BLaER1 treated with 17β-estradiol and CSF1 and Interleukin-3, amounts not matched to agents 10 nM and 100 nM (cell line): ENCODE results near the gene RFX3.

Source experiments
- H3K27ac ChIP-seq, 11 experiments: shearing (Covaris generic); formaldehyde crosslinking; 2 replicates each; pipeline ENCODE4 v1.8.1; 2022
- H3K27me3 ChIP-seq, 11 experiments: shearing (Covaris generic); formaldehyde crosslinking; 2 replicates each; pipeline ENCODE4 v1.8.1; 2022
- H3K36me3 ChIP-seq, 11 experiments: shearing (Covaris generic); formaldehyde crosslinking; 2 replicates each; pipeline ENCODE4 v1.8.1; 2022
- H3K4me1 ChIP-seq, 10 experiments: shearing (Covaris generic); formaldehyde crosslinking; 2 replicates each; pipeline ENCODE4 v1.8.1; 2022
- H3K4me2 ChIP-seq, 11 experiments: shearing (Covaris generic); formaldehyde crosslinking; 2 replicates each; pipeline ENCODE4 v1.8.1; 2022
- H3K4me3 ChIP-seq, 10 experiments: shearing (Covaris generic); formaldehyde crosslinking; 2 replicates each; pipeline ENCODE4 v1.8.1; 2022
- H3K9ac ChIP-seq, 11 experiments: shearing (Covaris generic); formaldehyde crosslinking; 2 replicates each; pipeline ENCODE4 v1.8.1; 2022
- H3K9me3 ChIP-seq, 11 experiments: shearing (Covaris generic); formaldehyde crosslinking; replicated peaks in 1 of 11; 2 replicates each; pipeline ENCODE4 v1.8.1; 2022
- H4K20me1 ChIP-seq, 11 experiments: shearing (Covaris generic); formaldehyde crosslinking; 2 replicates each; pipeline ENCODE4 v1.8.1; 2022
- Cebpa-rat ChIP-seq, 11 experiments: shearing (Covaris generic); IDR thresholded peaks; 2 replicates each; pipeline ENCODE4 v1.8.1; 2022

The RFX3 gene

GRCh38 chr9:3458806-3459475 lies 66.9 kb downstream of the RFX3 start:
- H3K4me1 ChIP-seq = peaks cover 0 to 13% (median 0%) of the 10 kb centered on the region in 10 experiments; a peak in 5 of 20 replicates
- H3K36me3 ChIP-seq = peaks cover 0 to 6% (median 0%) of the 10 kb centered on the region in 11 experiments; a peak in 1 of 22 replicates
- H4K20me1 ChIP-seq = no peaks in the 10 kb centered on the region
- no peak overlapping the region for H3K4me2 ChIP-seq
- no peak overlapping the region for H3K27ac ChIP-seq
- H3K9me3 ChIP-seq = peaks cover 0 to 4% (median 0%) of the 10 kb centered on the region in 11 experiments; a peak in 3 of 22 replicates
- no peak overlapping the region for H3K9ac ChIP-seq
- no peaks in the 10 kb centered on the region for H3K27me3 ChIP-seq
- TF ChIP-seq Cebpa-rat (IDR thresholded peaks at IDR 0.05) = no peak
- no peak overlapping the region for H3K4me3 ChIP-seq

DNA sequence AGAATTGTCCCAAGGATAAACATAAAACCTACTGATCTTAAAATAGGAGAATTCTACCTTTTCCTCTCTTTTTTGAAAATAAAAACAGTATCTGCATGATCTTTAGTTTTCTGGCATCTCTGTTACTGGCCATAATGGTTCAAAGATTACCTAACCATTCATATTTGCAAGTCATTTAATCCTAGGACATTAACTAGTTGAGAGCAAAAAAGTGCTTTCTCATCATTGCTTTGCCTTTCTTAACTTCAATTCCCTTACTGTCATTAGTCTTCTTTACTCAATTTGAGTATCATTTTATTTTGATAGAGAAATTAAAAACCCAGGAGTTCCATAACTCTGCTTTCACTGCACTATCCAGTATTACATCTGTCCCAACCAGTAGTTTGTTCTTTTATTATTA lies 68.6 kb downstream of the RFX3 start:
- peaks cover 0 to 6% (median 0%) of the 10 kb centered on the region in 11 experiments; a peak in 1 of 22 replicates for H3K36me3 ChIP-seq
- no peak overlapping the region for H3K4me2 ChIP-seq
- peaks cover 0 to 13% (median 0%) of the 10 kb centered on the region in 10 experiments; a peak in 5 of 20 replicates for H3K4me1 ChIP-seq
- H3K27me3 ChIP-seq = no peaks in the 10 kb centered on the region
- no peak overlapping the region; a peak in 1 of 22 replicates for H3K27ac ChIP-seq
- no peak overlapping the region for H3K4me3 ChIP-seq
- TF ChIP-seq Cebpa-rat (IDR thresholded peaks at IDR 0.05) = no peak
- no peaks in the 10 kb centered on the region; a peak in 2 of 22 replicates for H3K9me3 ChIP-seq
- H3K9ac ChIP-seq = no peak overlapping the region
- H4K20me1 ChIP-seq = no peaks in the 10 kb centered on the region

GRCh38 chr9:3455717-3456116 lies 70.1 kb downstream of the RFX3 start:
- H3K4me1 ChIP-seq = peaks cover 0 to 13% (median 0%) of the 10 kb centered on the region in 10 experiments; a peak in 5 of 20 replicates
- no peak overlapping the region for H3K27ac ChIP-seq
- peaks cover 0 to 12% (median 0%) of the 10 kb centered on the region in 11 experiments; a peak in 1 of 22 replicates for H3K36me3 ChIP-seq
- no peak overlapping the region for H3K9ac ChIP-seq
- H3K4me2 ChIP-seq = peak overlapping the region in 2 of 11 experiments; percentile 45 to 47; a peak in 4 of 22 replicates
- TF ChIP-seq Cebpa-rat (IDR thresholded peaks at IDR 0.05) = no peak
- no peak overlapping the region for H3K4me3 ChIP-seq
- H4K20me1 ChIP-seq = no peaks in the 10 kb centered on the region
- peaks cover 0 to 4% (median 0%) of the 10 kb centered on the region in 11 experiments; a peak in 2 of 22 replicates for H3K9me3 ChIP-seq
- no peaks in the 10 kb centered on the region for H3K27me3 ChIP-seq

DNA sequence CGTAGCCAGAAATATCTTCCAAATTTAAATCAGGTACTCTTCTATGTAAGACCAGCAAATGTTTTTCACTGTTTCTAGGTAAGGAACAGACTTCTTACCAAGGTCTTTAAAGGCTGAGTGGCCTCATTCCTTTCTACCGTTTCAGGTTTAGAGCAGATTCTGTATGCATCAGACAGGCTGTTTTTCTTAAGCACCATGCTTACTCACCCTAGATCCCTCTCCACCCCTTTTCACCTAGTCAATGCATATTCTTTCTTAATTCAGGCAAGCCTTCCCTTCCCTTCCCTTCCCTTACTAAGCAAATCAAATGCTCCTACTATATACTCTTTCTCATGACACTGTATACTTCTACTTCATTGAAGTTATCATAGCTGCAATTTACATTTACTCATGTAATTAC lies 70.7 kb downstream of the RFX3 start:
- H3K27me3 ChIP-seq = no peaks in the 10 kb centered on the region
- H3K9ac ChIP-seq = no peak overlapping the region
- H3K27ac ChIP-seq = no peak overlapping the region
- no peak for TF ChIP-seq Cebpa-rat (IDR thresholded peaks at IDR 0.05)
- H3K4me3 ChIP-seq = no peak overlapping the region
- H3K9me3 ChIP-seq = peaks cover 0 to 4% (median 0%) of the 10 kb centered on the region in 11 experiments; a peak in 2 of 22 replicates
- H4K20me1 ChIP-seq = no peaks in the 10 kb centered on the region
- H3K4me2 ChIP-seq = no peak overlapping the region; a peak in 1 of 22 replicates
- peaks cover 0 to 13% (median 0%) of the 10 kb centered on the region in 10 experiments; a peak in 5 of 20 replicates for H3K4me1 ChIP-seq
- H3K36me3 ChIP-seq = peaks cover 0 to 12% (median 0%) of the 10 kb centered on the region in 11 experiments; a peak in 1 of 22 replicates

DNA sequence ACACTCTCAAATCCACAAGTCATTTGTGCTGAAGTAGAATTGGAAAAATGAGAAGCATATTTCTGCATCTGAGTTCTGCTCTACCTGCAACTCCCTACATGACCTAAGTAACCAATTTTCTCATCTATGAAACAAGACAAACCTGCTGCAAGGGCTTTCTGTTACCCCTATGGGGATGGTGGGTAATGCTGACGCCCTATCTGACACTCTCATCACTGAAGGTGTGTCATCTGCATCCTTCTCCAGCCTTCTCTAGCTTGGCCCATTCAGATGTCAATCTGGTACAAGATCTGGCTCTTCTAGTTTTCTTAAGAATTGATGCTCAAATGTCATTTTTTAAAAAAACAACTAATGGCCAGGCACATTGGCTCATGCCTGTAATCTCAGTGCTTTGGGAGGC lies 73.8 kb downstream of the RFX3 start:
- Histone ChIP-seq H3K36me3 (peaks cover 0 to 6% (median 0%) of the 10 kb centered on the region in 11 experiments; a peak in 1 of 22 replicates), H3K9me3 (peaks cover 0 to 4% (median 0%) of the 10 kb centered on the region in 11 experiments; a peak in 2 of 22 replicates), H3K27me3 (no peaks in the 10 kb centered on the region), H4K20me1 (no peaks in the 10 kb centered on the region), H3K4me2 (no peak overlapping the region), H3K27ac (no peak overlapping the region), H3K4me1 (peaks cover 0 to 13% (median 0%) of the 10 kb centered on the region in 10 experiments; a peak in 5 of 20 replicates), H3K4me3 (no peak overlapping the region), H3K9ac (no peak overlapping the region)
- TF ChIP-seq Cebpa-rat (IDR thresholded peaks at IDR 0.05) = no peak

DNA sequence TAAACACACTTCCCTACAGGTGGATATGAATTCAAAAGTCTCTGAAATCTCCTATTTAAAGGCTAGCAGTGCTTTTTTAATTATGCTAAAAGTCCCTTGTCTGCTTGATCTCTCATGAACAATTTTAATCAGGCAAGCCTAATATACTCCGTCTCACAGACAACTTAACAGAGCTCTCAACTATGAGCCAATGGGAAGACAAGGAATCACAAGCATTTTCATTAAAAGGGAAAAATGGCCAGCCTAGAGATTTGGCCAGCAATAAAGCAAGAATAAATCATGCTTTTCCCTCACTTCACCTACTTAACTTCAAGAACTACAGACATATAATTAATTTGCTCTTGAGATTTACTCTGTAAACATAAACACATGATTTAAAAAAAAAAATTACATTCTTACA lies 78.0 kb downstream of the RFX3 start:
- Histone ChIP-seq H3K9me3 (peaks cover 0 to 4% (median 0%) of the 10 kb centered on the region in 11 experiments; a peak in 1 of 22 replicates), H3K27me3 (no peaks in the 10 kb centered on the region), H3K9ac (no peak overlapping the region), H4K20me1 (no peaks in the 10 kb centered on the region), H3K4me1 (no peaks in the 10 kb centered on the region), H3K4me3 (no peak overlapping the region), H3K4me2 (no peak overlapping the region), H3K36me3 (peaks cover 0 to 6% (median 0%) of the 10 kb centered on the region in 11 experiments; a peak in 3 of 22 replicates), H3K27ac (no peak overlapping the region)
- no peak for TF ChIP-seq Cebpa-rat (IDR thresholded peaks at IDR 0.05)

- H3K27ac ChIP-seq = no peak overlapping the region
- no peaks in the 10 kb centered on the region for H3K4me1 ChIP-seq
- no peaks in the 10 kb centered on the region for H3K27me3 ChIP-seq
- H3K4me3 ChIP-seq = no peak overlapping the region
- TF ChIP-seq Cebpa-rat (IDR thresholded peaks at IDR 0.05) = no peak
- H3K9me3 ChIP-seq = peaks cover 0 to 4% (median 0%) of the 10 kb centered on the region in 11 experiments; a peak in 1 of 22 replicates
- no peak overlapping the region for H3K9ac ChIP-seq
- no peaks in the 10 kb centered on the region for H4K20me1 ChIP-seq
- H3K4me2 ChIP-seq = no peak overlapping the region
- peaks cover 0 to 6% (median 0%) of the 10 kb centered on the region in 11 experiments; a peak in 3 of 22 replicates for H3K36me3 ChIP-seq
Observed at GRCh38 chr9:3447143-3447542, 78.7 kb downstream of the RFX3 start.

DNA sequence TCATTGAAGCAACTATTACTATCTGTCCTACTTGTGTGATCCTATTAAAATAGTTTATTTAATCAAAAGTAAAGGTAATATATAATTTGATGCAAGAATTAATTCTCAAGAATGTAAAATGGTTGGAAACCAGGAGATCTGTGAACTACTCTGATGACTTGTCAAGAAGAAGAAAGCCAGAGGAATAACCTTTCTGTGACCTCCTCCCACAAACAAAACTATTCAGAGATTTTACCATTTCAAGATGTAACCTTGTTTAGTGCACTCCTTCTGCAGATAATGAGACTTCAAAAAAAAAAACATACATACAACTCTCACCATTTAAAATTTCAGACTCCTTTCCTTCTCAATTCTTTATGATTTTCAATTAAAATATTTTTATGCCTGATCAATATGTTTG lies 79.5 kb downstream of the RFX3 start:
- no peak overlapping the region for H3K9ac ChIP-seq

GRCh38 chr9:3444016-3444415 lies 81.8 kb downstream of the RFX3 start:
- Histone ChIP-seq H3K27me3 (no peaks in the 10 kb centered on the region), H3K9ac (no peak overlapping the region), H4K20me1 (no peaks in the 10 kb centered on the region), H3K9me3 (no peaks in the 10 kb centered on the region; a peak in 1 of 22 replicates), H3K4me1 (no peaks in the 10 kb centered on the region), H3K4me3 (no peak overlapping the region), H3K36me3 (peaks cover 0 to 4% (median 0%) of the 10 kb centered on the region in 11 experiments; a peak in 2 of 22 replicates), H3K27ac (no peak overlapping the region), H3K4me2 (no peak overlapping the region)
- TF ChIP-seq Cebpa-rat (IDR thresholded peaks at IDR 0.05) = no peak

More for the DNA sequence above, 79.5 kb downstream of the RFX3 start:
- no peak for TF ChIP-seq Cebpa-rat (IDR thresholded peaks at IDR 0.05)
- no peak overlapping the region for H3K27ac ChIP-seq
- H3K27me3 ChIP-seq = no peaks in the 10 kb centered on the region
- H3K36me3 ChIP-seq = peaks cover 0 to 6% (median 0%) of the 10 kb centered on the region in 11 experiments; a peak in 2 of 22 replicates
- H4K20me1 ChIP-seq = no peaks in the 10 kb centered on the region
- no peaks in the 10 kb centered on the region; a peak in 1 of 22 replicates for H3K9me3 ChIP-seq
- no peak overlapping the region for H3K4me2 ChIP-seq
- H3K4me1 ChIP-seq = no peaks in the 10 kb centered on the region
- no peak overlapping the region for H3K4me3 ChIP-seq
